OCI-LY3 (cell line): ENCODE data around the gene RAD21L1.
"Not testable (repeated sequence)": the region's sequence is repeated elsewhere in the genome, so short reads cannot be mapped to it uniquely, and the experiment has no call there.

Experiments used
- EZH2phosphoT487 ChIP-seq: fragments of 200-600 bp; shearing (Covaris generic); IDR thresholded peaks from 2 replicates; pipeline ENCODE4 v1.6.1; 2018; ENCODE audit warnings: antibody characterized with exemption, mixed run types, low read depth
- TF ChIP-seq, protein P1 (sequence below): fragments of 200-600, 300-600 bp; sonication (generic); IDR thresholded peaks from 2 replicates; pipeline ENCODE4 v1.5.1; 2014; ENCODE audit warnings: antibody characterized with exemption, low read length, low read depth

DNA sequence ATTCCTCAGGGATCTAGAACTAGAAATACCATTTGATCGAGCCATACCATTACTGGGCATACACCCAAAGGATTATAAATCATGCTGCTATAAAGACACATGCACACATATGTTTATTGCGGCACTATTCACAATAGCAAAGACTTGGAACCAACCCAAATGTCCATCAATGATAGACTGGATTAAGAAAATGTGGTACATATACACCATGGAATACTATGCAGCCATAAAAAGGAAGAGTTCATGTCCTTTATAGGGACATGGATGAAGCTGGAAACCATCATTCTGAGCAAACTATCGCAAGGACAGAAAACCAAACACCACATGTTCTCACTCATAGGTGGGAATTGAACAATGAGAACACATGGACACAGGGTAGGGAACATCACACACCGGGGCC lies 3.1 kb upstream of the RAD21L1 start:
- TF ChIP-seq, protein P1, sequence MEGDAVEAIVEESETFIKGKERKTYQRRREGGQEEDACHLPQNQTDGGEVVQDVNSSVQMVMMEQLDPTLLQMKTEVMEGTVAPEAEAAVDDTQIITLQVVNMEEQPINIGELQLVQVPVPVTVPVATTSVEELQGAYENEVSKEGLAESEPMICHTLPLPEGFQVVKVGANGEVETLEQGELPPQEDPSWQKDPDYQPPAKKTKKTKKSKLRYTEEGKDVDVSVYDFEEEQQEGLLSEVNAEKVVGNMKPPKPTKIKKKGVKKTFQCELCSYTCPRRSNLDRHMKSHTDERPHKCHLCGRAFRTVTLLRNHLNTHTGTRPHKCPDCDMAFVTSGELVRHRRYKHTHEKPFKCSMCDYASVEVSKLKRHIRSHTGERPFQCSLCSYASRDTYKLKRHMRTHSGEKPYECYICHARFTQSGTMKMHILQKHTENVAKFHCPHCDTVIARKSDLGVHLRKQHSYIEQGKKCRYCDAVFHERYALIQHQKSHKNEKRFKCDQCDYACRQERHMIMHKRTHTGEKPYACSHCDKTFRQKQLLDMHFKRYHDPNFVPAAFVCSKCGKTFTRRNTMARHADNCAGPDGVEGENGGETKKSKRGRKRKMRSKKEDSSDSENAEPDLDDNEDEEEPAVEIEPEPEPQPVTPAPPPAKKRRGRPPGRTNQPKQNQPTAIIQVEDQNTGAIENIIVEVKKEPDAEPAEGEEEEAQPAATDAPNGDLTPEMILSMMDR = not testable (repeated sequence)
- TF ChIP-seq EZH2phosphoT487 = not testable (repeated sequence)
